Measurements from ENCODE around the gene GJB5. TPM values are rescaled to one million over a fixed set of nuclear protein-coding genes. Genes with fewer than 3 reads are reported as not detected.
A peak's percentile ranks its signal among the peaks of the same experiment; 100 is the strongest.

Gene GJB5
- total RNA-seq, 1 donor from 2014 or later, result 23.6 TPM

DNA sequence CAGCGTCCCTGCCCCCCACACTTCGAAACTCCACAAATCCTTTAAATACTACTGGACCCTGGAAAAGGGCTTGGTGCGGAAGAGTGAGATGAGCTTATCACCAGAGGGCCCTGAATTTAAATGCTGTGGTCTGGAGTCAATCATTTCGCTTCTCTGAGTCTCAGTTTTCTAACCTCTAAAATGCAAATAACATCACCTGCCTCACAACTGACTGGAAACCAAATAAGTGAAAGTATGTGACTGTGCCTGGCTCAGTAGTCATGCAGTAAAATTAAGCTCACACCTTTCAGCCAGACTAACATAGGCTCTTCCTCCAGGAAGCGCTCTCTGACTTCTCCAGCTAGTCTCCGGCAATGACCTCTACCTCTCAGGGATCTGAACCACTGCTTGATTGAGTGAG is 42.1 kb downstream of the GJB5 start:
- DNase-seq (ENCODE audit: extremely low spot score in 2 of 2), result no peak
- no peaks in the 10 kb centered on the region for H3K36me3 ChIP-seq
- peaks cover 11% of the 10 kb centered on the region for H3K4me1 ChIP-seq
- no peaks in the 10 kb centered on the region for H3K9me3 ChIP-seq
- no peaks in the 10 kb centered on the region for H3K27me3 ChIP-seq
- H3K4me3 ChIP-seq, result peak overlapping the region in 1 of 2 donors; percentile 40
- intact Hi-C loops (cut with DNase I), result loop anchor here (5.0 kb wide), 1 partner anchor 55 kb away; no protein-coding TSS in a partner anchor
- H3K27ac ChIP-seq, result peak overlapping the region; percentile 23
- TF ChIP-seq, protein P1, sequence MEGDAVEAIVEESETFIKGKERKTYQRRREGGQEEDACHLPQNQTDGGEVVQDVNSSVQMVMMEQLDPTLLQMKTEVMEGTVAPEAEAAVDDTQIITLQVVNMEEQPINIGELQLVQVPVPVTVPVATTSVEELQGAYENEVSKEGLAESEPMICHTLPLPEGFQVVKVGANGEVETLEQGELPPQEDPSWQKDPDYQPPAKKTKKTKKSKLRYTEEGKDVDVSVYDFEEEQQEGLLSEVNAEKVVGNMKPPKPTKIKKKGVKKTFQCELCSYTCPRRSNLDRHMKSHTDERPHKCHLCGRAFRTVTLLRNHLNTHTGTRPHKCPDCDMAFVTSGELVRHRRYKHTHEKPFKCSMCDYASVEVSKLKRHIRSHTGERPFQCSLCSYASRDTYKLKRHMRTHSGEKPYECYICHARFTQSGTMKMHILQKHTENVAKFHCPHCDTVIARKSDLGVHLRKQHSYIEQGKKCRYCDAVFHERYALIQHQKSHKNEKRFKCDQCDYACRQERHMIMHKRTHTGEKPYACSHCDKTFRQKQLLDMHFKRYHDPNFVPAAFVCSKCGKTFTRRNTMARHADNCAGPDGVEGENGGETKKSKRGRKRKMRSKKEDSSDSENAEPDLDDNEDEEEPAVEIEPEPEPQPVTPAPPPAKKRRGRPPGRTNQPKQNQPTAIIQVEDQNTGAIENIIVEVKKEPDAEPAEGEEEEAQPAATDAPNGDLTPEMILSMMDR (IDR thresholded peaks at IDR 0.05), result no peak
- TF ChIP-seq POLR2A (IDR thresholded peaks at IDR 0.05) (no peak), POLR2AphosphoS5 (IDR thresholded peaks at IDR 0.05; ENCODE audit: insufficient read depth in 1 of 2, low read depth in 1 of 2) (no peak)

DNA sequence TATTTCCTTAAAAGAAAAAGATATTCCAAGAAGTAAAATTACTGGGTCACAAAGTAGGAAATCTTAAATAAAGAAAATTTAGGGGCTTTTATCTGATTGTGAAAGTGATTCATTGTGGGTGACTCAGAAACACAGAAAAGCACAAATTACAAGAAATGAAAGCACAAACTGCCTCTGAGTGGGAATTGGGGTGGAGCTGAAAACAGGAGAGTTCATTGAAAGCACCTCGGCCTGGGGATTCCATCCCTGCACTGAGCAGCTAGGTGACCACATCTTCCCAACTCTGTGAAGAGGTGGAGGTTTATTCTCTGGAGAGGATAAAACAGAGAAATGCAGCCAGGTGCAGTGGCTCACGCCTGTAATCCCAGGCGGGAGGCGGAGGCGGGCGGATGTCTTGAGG is 45.4 kb downstream of the GJB5 start:
- intact Hi-C loops (cut with DNase I), result no loop called here
- Histone ChIP-seq H3K4me3 (no peak overlapping the region), H3K36me3 (no peaks in the 10 kb centered on the region), H3K9me3 (no peaks in the 10 kb centered on the region), H3K4me1 (no peaks in the 10 kb centered on the region), H3K27ac (no peak overlapping the region), H3K27me3 (no peaks in the 10 kb centered on the region)
- TF ChIP-seq, protein P1 (IDR thresholded peaks at IDR 0.05), result no peak
- no peak for TF ChIP-seq POLR2A (IDR thresholded peaks at IDR 0.05)
- TF ChIP-seq POLR2AphosphoS5 (IDR thresholded peaks at IDR 0.05; ENCODE audit: insufficient read depth in 1 of 2, low read depth in 1 of 2), result no peak
- DNase-seq (ENCODE audit: extremely low spot score in 2 of 2), result no peak

DNA sequence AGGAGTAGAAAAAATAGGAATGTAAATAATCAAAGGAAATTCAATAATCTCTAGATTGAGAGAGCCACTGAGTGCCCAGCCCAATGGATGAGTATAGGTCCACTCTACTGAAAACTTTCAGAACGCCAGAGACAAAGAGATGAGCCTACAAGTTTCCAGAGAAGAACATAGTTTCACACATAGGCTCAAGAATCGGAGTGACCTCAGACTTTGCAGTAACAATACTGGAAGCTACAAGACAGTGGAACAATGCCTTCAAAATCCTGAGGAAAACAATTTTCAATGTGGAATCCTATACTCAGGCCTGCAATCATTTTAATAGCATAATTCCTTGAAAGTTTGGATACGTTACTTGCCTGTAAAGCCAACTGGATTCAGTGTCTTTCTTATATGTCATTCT is 48.9 kb downstream of the GJB5 start:
- no peaks in the 10 kb centered on the region for H3K9me3 ChIP-seq
- TF ChIP-seq POLR2A (IDR thresholded peaks at IDR 0.05), result no peak
- TF ChIP-seq, protein P1 (IDR thresholded peaks at IDR 0.05), result no peak
- no peak for TF ChIP-seq POLR2AphosphoS5 (IDR thresholded peaks at IDR 0.05; ENCODE audit: insufficient read depth in 1 of 2, low read depth in 1 of 2)
- no peak for DNase-seq (ENCODE audit: extremely low spot score in 2 of 2)
- H3K4me3 ChIP-seq, result no peak overlapping the region
- H3K27me3 ChIP-seq, result no peaks in the 10 kb centered on the region
- H3K4me1 ChIP-seq, result no peaks in the 10 kb centered on the region
- no peak overlapping the region for H3K27ac ChIP-seq
- no peaks in the 10 kb centered on the region for H3K36me3 ChIP-seq
- intact Hi-C loops (cut with DNase I), result no loop called here

DNA sequence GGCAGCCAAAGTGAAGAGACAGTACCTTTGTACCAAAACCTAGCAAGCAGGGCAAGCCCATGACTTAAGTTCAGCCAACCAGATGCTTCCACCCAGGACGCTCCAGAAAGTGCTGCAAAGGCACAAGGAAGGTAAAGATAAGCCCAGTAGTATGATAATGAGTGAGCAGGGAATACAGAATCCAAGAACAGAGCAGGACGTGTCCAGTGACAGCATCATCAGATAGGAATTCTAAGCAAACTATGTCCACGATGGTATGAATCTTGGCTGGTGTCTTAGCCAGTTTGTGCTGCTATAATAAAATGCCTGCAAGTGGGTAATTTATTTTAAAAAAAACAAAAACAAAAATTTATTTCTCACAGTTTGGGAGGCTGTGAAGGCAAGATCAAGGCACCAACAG is 51.5 kb downstream of the GJB5 start:
- Histone ChIP-seq H3K27ac (no peak overlapping the region), H3K4me1 (no peaks in the 10 kb centered on the region), H3K9me3 (no peaks in the 10 kb centered on the region), H3K4me3 (no peak overlapping the region), H3K36me3 (no peaks in the 10 kb centered on the region), H3K27me3 (no peaks in the 10 kb centered on the region)
- no peak for DNase-seq (ENCODE audit: extremely low spot score in 2 of 2)
- intact Hi-C loops (cut with DNase I), result no loop called here
- TF ChIP-seq POLR2AphosphoS5 (IDR thresholded peaks at IDR 0.05; ENCODE audit: insufficient read depth in 1 of 2, low read depth in 1 of 2) (no peak), POLR2A (IDR thresholded peaks at IDR 0.05) (no peak)
- TF ChIP-seq, protein P1 (IDR thresholded peaks at IDR 0.05), result no peak

Other genes with a start within 250 kb of the GJB5 start
- gene GJB4, start 4.7 kb downstream of the GJB5 start, total RNA-seq, result 2.0 TPM
- 24.6 TPM for gene GJB3, start 26.2 kb downstream of the GJB5 start, total RNA-seq
- gene GJA4, start 38.0 kb downstream of the GJB5 start, total RNA-seq, result 28.5 TPM
- gene SMIM12, start 104.7 kb downstream of the GJB5 start, total RNA-seq, result 36.6 TPM
- gene DLGAP3, start 174.6 kb downstream of the GJB5 start, total RNA-seq, result not detected
- 44.0 TPM for gene TMEM35B, start 230.3 kb downstream of the GJB5 start, total RNA-seq

All from vagina (tissue), 2 donors.